ENCODE results near the gene PNCK. TPM values are rescaled to one million over a fixed set of nuclear protein-coding genes. Genes with fewer than 3 reads are reported as not detected.

PNCK gene
- total RNA-seq, 1 experiment from 2014 or later: 0.84 TPM

DNA sequence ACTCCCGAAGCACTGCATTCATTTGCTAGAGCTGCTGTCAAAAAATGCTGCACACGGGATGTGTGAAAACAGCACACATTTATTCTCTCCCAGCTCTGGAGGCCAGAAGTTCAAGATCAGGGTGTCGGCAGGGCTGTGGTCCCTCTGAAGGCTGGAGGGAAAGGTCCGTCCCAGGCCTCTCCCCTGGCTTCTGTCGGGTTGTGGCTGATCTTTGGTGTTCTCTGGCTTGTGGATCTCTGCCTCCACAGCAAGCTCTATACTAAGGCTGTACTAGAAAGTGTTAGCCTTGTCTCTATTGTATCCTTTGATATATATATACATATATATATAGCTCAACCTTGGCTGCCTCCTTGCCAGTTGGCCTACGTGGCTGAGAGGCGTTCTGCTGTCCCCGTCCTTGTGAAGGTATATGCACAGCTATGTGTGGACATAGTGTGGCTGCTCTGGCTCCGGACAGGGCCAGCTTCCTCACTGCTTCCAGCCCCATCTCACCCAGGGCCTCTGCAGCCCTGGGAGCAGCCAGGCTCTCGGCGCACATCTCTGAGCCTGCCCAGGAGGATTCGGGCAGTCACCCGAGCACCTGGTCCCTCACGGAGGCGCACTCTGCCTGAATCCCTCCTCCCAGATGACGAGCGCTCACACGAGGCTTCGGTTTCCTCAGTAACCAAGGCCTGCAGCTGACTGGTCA is 41.6 kb downstream of the PNCK start:
- Histone ChIP-seq H3K27me3 (ENCODE audit: insufficient read depth, low read length) (no peaks in the 10 kb centered on the region), H3K9me3 (ENCODE audit: control insufficient read depth in 1 of 2, insufficient read depth in 1 of 2, low read depth in 1 of 2, low read length in 2 of 2) (no peaks in the 10 kb centered on the region), H3K27ac (ENCODE audit: low read depth, low read length) (no peak overlapping the region), H3K4me2 (ENCODE audit: low read length) (no peak overlapping the region), H3K36me3 (ENCODE audit: control insufficient read depth in 1 of 2, insufficient read depth in 2 of 2, low read length in 2 of 2) (no peaks in the 10 kb centered on the region), H2AFZ (ENCODE audit: low read depth, low read length, poor library complexity, severe bottlenecking) (no peak overlapping the region), H3K9me2 (ENCODE audit: insufficient read depth) (no peaks in the 10 kb centered on the region), H3K79me2 (ENCODE audit: insufficient read depth, low read length) (no peaks in the 10 kb centered on the region), H3K4me3 (replicated peaks in 1 of 2; ENCODE audit: low read depth in 1 of 2, low read length in 2 of 2) (no peak overlapping the region), H4K20me1 (ENCODE audit: insufficient read depth) (no peaks in the 10 kb centered on the region), H3K9ac (ENCODE audit: low read length) (no peak overlapping the region), H3K4me1 (ENCODE audit: control insufficient read depth in 1 of 2, insufficient read depth in 2 of 2, low read length in 2 of 2) (no peaks in the 10 kb centered on the region)
- intact Hi-C loops (cut with micrococcal nuclease): no loop called here
- RAD21 ChIA-PET (ENCODE audit: low non-redundant PET in 1 of 2, low total read pairs in 2 of 2, uncharacterized antibody in 2 of 2, unreplicated experiment in 2 of 2): no interaction called here
- DNase-seq (ENCODE audit: low read depth, low spot score): no peak
- ATAC-seq: no peak
- CTCF ChIA-PET: no interaction called here
- POLR2A ChIA-PET: no interaction called here
- TF ChIP-seq ZNF274 (IDR thresholded peaks at IDR 0.05; ENCODE audit: low read depth, low read length): no peak
- TF ChIP-seq SP1 (IDR thresholded peaks at IDR 0.05; ENCODE audit: low read depth): no peak
- TF ChIP-seq SIN3A (IDR thresholded peaks at IDR 0.05; ENCODE audit: low read depth): no peak
- BruUV-seq (replicated peaks): no TSS peak

DNA sequence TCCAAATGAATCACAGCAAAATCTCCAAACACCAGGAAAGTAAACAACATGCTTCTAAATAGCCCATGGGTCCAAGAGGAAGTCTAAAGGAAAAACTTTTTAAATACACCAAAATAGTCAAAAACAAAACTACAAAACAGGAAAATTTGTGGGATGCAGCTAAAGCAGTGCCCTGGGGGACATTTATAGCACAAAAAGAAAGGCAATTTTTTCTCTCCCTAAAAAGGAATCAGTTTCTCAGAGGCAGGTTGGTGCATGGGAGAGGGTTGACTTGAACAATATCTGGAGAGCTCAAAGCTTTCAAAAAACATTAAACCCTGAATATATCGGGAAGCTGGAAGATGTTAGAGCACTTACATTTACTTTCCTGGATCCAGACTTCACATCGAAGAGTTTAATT is 42.3 kb downstream of the PNCK start:
- Histone ChIP-seq H3K9ac (ENCODE audit: low read length) (no peak overlapping the region), H3K27me3 (ENCODE audit: insufficient read depth, low read length) (no peaks in the 10 kb centered on the region), H4K20me1 (ENCODE audit: insufficient read depth) (no peaks in the 10 kb centered on the region), H3K4me3 (replicated peaks in 1 of 2; ENCODE audit: low read depth in 1 of 2, low read length in 2 of 2) (no peak overlapping the region), H3K36me3 (ENCODE audit: control insufficient read depth in 1 of 2, insufficient read depth in 2 of 2, low read length in 2 of 2) (no peaks in the 10 kb centered on the region), H3K4me2 (ENCODE audit: low read length) (no peak overlapping the region), H3K4me1 (ENCODE audit: control insufficient read depth in 1 of 2, insufficient read depth in 2 of 2, low read length in 2 of 2) (no peaks in the 10 kb centered on the region), H3K9me2 (ENCODE audit: insufficient read depth) (no peaks in the 10 kb centered on the region), H3K79me2 (ENCODE audit: insufficient read depth, low read length) (no peaks in the 10 kb centered on the region), H2AFZ (ENCODE audit: low read depth, low read length, poor library complexity, severe bottlenecking) (no peak overlapping the region), H3K9me3 (ENCODE audit: control insufficient read depth in 1 of 2, insufficient read depth in 1 of 2, low read depth in 1 of 2, low read length in 2 of 2) (no peaks in the 10 kb centered on the region), H3K27ac (ENCODE audit: low read depth, low read length) (no peak overlapping the region)
- no TSS peak for BruUV-seq (replicated peaks)
- ChIA-PET POLR2A (no interaction called here), CTCF (no interaction called here), RAD21 (ENCODE audit: low non-redundant PET in 1 of 2, low total read pairs in 2 of 2, uncharacterized antibody in 2 of 2, unreplicated experiment in 2 of 2) (no interaction called here)
- DNase-seq (ENCODE audit: low read depth, low spot score) (no peak), ATAC-seq (no peak)
- intact Hi-C loops (cut with micrococcal nuclease): no loop called here
- TF ChIP-seq ZNF274 (IDR thresholded peaks at IDR 0.05; ENCODE audit: low read depth, low read length) (no peak), RAD21 (IDR thresholded peaks at IDR 0.05; ENCODE audit: low read depth) (no peak), FOSL1 (IDR thresholded peaks at IDR 0.05; ENCODE audit: low read depth) (no peak), SRF (IDR thresholded peaks at IDR 0.05; ENCODE audit: low read depth) (no peak), EZH2 (IDR thresholded peaks at IDR 0.05) (no peak), POLR2A (IDR thresholded peaks at IDR 0.05; ENCODE audit: borderline replicate concordance, extremely low read depth, insufficient read depth, insufficient read length) (no peak), ELF1 (IDR thresholded peaks at IDR 0.05; ENCODE audit: borderline replicate concordance, low read depth) (no peak), CBX3 (IDR thresholded peaks at IDR 0.05; ENCODE audit: low read depth) (no peak), TCF7L2 (IDR thresholded peaks at IDR 0.05; ENCODE audit: borderline replicate concordance, extremely low read depth, insufficient read depth, insufficient read length) (no peak), POLR2AphosphoS5 (IDR thresholded peaks at IDR 0.05; ENCODE audit: low read depth, low read length) (no peak), SP1 (IDR thresholded peaks at IDR 0.05; ENCODE audit: low read depth) (no peak), YY1 (IDR thresholded peaks at IDR 0.05; ENCODE audit: extremely low read depth, insufficient replicate concordance, low read depth, low read length) (no peak), CEBPB (IDR thresholded peaks at IDR 0.05; ENCODE audit: low read depth) (no peak), ATF3 (IDR thresholded peaks at IDR 0.05) (no peak), EGR1 (IDR thresholded peaks at IDR 0.05; ENCODE audit: low read depth) (no peak)
- TF ChIP-seq, protein P1, sequence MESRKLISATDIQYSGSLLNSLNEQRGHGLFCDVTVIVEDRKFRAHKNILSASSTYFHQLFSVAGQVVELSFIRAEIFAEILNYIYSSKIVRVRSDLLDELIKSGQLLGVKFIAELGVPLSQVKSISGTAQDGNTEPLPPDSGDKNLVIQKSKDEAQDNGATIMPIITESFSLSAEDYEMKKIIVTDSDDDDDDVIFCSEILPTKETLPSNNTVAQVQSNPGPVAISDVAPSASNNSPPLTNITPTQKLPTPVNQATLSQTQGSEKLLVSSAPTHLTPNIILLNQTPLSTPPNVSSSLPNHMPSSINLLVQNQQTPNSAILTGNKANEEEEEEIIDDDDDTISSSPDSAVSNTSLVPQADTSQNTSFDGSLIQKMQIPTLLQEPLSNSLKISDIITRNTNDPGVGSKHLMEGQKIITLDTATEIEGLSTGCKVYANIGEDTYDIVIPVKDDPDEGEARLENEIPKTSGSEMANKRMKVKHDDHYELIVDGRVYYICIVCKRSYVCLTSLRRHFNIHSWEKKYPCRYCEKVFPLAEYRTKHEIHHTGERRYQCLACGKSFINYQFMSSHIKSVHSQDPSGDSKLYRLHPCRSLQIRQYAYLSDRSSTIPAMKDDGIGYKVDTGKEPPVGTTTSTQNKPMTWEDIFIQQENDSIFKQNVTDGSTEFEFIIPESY (IDR thresholded peaks at IDR 0.05; ENCODE audit: extremely low read depth, insufficient replicate concordance, low read length): no peak
